Glomerular endothelial cell (primary cell): Measurements from ENCODE around the gene PPP2R2C. TPM values are rescaled to one million over a fixed set of nuclear protein-coding genes. Genes with fewer than 3 reads are reported as not detected.

Experiments
- DNase-seq: peaks from one replicate; pipeline ENCODE4 v3.0.0-alpha.2; 2011; ENCODE audit warnings: low read depth, low spot score; ENCODE audit errors: extremely low read depth
- total RNA-seq: library from RNA; depleted of rRNA; stranded (reverse); fragments of >200 nt; gene quantifications from 2 replicates; pipeline ENCODE4 v1.2.3, GENCODE V29; 2015

PPP2R2C gene
- total RNA-seq, 1 donor from 2014 or later = 0.41 TPM

DNA sequence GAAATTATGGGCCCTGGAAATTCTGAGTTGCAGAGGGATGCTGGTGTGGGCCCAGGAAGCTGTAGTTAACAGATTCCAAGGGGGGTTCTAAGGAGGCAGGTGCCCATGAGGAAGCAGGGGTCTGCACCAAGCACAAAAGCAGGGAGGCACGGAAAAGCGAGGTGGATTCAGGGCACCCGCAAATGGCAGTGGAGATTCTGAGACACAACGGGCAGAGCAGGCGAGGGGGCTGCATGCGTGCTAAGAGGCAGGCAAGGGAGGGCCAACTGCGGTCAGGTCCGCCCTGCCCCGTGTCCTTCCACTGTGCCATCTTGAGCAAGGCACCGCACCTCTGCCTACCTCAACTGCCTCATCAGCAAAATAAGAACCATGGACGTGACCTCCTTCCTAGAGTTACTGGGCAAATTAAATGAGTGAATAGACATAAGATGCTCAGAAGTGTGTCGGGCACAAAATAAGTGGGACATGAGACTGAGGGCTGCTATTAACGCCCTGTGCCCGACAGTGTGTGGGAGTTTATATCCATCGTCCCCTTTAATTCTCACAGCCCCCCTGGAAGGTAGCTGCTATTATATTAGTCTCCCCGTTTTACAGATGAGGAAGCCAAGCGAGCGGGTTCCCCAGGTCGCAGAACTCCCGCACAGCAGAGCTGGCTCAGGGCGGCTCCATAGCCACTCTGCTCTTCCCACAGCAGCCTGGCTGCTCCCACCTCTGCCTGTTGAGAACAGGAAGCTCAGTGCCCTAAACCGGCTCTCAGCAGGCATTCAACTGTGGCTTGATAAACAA is 67.6 kb downstream of the PPP2R2C start:
- no peak for DNase-seq

DNA sequence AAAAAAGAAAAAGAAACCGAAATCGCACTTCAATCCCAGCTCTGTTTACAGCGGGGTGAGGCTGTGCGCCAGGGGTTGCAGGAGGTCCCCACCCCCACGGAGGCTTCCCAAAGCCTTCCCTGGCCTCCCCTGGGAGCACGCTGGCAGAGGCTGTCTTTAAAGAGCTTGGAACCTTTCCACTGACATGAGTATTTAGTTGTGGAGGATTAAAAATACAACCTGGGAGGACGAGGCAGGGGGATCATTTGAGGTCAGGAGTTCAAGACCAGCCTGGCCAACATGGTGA is 69.1 kb downstream of the PPP2R2C start:
- DNase-seq = no peak

DNA sequence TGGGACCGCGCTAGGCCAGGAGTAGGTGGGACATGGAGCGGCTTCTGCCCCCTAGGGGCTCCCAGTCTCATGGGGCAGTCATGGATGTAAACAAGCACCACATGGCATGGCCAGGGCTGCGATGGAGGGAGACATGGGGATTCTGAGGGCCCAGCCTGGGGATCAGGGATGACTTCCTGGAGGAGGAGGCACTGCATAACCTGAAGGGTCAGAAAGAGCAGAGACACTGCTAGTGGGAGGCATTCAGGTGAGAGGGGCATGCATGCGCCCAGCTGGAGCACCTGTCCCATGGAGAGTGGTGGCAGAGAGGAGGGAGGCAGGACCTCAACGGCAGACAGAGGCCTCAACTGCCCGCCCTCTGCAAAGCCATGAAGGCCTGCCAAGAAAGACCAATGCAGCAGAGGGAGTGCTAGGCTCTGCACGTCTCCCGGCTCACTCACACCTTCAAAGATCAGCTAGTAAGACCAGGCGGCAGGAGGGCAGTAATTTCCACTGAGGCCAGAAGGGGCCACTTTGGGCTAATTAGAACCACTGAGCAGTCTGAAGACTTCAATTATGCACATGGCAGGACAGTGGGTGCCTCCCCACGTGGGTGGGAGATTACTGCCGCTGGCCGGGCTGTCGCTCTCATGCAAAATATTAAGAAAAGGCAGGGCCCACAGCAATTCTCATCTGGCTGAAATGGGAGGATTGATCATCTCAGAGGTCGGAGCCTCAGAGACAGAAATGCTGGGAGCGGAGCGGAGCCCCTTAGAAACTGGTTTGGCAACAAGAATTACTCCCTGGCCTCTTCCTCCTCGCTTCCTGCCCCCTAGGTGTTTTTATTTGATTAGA is 69.6 kb downstream of the PPP2R2C start:
- no peak for DNase-seq

DNA sequence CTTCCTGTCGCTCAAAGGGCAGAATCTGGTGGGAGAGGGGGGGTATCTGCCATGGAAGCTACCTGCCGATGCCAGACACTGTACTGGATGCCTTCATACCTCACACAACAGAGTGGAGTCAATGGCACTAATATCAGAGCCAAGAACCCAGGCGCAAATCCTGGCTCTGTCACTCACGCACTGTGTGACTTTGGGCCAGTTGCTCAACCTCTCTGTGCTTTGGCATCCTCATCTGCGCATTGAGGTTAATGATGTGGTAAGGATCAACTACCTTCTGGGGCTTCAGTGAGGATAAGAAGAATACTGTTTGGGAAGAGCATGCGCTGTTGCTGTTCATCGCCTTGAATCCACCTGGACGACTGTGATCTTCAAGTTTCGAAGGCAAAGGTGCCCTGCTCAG is 70.6 kb downstream of the PPP2R2C start:
- no peak for DNase-seq

DNA sequence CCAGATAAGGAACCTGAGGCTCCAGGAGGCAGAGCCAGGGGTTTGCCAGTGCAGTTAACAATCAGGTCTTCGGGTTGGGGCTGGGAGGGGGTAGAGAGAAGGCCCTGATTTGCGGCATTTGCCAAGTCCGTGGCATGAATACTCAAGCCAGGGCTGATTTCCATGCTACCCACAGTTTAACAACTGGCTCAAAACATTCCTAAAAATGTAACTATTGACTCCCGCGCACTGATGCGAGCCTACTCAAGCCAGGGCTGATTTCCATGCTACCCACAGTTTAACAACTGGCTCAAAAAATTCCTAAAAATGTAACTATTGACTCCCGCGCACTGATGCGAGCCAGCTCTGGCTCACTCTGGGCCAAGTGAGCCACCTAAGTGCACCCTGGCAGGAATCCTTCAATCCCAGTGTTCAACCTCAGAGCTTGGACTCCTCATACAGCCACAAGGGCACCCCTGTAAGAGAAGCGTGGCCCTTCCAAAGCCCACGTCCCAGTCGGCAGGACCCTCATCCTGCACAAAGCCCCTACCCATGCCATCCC is 75.6 kb downstream of the PPP2R2C start:
- no peak for DNase-seq

DNA sequence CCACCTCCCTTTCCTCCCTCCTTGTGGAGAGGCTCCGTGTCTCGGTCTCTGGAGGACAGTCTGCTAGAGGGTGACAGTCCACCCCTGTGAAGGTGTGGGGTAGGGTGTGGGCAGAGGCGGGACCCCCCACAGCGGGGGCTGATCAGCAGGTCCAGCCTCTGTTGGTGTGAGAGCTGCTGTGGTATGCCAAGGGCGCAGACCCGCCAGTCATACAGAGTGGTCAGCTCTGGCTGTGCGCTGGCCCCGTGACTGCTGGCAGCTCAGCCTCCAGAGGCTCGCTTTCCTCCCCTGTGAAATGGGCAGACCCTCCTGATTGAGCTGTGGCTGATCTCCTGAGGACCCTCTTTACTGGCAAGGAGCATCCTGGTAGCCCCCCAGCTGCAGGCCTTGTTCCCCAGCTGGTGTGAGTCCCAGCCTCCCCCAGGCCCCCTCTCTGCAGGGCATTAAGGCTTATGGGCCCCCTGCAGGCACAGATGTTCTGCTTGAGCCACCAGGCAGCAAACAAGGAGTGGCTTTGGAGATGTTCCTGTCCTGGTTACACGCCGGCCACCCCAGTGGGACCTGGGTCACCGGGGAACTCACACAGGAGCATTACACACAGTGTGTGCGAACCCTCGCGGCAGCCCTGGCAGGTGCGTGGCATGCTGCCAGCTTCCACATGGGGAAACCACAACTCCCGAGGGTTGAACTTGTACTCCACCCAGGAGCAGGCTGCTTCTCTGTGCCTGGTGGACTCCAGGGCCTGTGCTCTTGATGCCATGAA is 76.8 kb downstream of the PPP2R2C start:
- no peak for DNase-seq

DNA sequence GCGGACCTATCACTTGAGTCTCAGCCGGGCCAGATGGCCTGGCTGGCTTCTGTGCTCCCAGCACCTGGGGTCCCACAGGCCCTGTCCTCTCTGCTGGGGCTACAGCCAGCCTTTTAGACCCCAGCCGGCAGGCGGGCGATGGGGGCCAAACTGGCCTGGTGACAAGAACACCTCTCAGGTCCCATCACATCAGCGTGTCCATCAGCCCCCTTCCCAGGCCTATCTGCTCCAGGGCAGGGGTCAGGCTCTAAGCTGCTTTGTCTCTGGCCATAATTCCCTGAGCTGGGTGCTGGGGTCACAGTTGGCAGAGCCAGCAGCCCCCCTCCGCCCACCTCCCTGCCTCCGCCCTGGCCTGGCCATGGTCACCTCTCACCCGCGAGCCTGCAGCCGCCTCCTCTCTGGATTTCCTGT is 77.7 kb downstream of the PPP2R2C start:
- DNase-seq = no peak

DNA sequence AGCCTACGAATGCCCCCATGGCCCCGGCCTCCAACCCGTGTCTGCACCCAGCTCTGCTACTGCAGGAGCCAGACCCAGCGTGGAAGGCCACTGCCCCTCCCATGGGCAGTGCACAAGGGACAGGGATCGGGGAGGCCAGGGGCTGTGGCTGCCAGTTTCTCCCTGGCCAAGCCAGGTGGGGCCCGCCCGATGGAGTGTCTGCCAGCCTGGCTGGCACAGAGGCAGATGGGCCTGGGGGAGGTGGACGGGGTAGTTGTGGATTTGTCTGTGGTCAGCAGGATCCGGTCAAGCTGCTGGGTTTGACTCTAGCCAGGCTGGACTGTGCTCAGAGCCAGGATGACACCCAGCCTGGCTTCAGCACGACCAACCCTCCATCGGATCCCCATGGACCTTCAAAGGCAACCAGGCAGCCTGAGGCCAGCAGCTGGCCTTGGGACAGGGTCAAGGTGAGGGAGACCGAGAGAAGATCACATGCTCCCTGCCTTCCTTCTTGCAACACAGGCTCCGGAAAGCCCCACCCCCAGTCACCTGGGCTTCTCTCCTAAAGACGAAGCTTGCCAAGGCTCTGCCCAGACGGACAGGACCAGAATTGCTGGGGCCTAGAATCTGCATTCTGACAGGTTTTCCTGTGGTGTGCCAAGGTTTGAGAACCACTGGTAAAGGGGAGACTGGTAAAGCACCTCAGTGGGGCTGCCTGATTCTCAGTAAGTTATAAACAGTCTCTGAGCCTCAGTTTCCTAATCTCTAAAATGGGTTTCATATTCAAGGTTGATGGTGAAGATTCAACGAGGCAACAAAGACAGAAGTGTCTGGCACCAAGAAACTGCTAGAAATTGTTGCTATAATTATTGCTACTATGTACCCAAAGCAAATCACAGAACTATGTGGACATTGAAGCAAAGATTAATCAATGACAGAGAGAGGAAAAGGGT is 78.6 kb downstream of the PPP2R2C start:
- no peak for DNase-seq

DNA sequence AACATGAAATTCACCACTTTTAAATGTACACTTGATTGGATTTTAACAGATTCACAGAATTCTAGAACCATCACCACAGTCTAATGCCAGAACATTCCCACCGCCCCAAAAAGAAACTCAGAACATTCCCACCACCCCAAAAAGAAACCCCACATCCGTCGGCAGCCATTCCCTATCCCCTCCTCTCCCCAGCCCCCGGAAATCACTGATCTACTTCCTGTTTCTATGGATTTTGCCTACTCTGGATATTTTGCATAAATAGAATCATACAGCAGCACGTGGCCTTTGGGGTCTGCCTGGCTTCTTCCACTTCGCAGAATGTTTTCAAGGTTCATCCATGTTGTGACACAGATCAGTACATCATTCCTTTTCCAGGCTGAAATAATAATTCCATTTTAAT is 79.3 kb downstream of the PPP2R2C start:
- no peak for DNase-seq

DNA sequence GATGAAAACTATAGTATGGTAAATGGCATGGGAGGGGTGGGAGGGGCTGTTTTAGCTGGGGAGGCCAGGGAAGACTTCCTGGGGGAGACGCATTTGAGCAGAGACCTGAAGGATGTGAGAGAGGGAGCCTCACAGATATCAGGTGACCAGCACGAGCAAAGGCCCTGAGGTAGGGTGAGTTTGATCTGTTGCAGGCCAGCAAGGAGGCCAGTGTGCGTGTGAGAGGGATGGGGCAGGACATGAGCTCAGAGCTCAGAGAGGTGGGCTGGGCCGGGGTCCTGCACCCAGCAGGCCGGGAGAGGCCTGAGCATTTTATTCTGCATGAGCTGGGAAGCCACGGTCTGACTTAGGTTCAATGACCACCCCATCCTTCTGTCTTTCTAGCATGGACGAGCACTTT is 80.0 kb downstream of the PPP2R2C start:
- DNase-seq = no peak

DNA sequence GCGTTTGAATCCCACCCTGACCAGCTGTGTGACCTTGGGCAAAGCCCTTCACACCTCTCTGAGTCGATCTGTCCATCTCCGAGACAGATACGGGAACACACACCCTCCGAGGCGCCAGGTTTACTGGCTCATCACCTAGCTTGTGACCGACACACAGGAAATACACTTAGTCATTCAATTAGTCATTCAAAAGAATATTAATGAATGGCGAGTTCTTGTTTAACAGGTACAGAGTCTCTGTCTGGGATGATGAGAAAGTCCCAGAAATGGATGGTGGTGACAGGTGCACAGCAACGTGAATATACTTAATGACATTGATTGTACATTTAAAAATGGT is 80.6 kb downstream of the PPP2R2C start:
- DNase-seq = no peak

DNA sequence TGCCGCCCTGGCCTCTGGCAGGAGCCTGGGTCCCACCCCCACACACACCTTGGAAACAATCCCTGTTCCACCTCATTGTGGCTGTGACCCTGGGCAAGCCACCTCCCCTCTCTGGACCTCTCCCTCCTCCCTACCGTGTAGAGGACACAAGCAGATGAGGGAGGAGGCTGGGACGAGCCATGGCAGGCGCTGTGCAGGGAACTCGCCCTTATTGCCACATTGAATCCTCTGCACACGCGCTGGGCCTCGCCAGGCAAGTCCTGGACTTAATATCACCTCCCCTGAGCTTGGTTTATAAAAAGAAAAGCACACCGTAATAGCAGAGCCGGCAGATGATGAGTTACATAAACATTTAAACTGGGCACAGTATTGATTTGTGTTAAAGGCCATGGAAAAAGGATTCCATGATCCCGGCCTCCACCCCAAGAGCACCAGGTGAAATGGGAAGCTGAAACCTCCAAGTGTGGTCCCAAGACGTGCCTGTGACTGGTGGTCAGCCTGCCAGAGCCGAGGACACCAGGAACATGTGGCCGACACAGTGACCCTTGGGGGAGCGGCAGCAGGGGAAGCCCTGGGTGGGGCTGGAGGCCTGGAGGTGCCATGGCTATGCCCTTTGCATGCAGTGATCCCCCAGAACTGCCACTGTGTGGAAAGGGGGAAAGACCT is 81.1 kb downstream of the PPP2R2C start:
- no peak for DNase-seq

DNA sequence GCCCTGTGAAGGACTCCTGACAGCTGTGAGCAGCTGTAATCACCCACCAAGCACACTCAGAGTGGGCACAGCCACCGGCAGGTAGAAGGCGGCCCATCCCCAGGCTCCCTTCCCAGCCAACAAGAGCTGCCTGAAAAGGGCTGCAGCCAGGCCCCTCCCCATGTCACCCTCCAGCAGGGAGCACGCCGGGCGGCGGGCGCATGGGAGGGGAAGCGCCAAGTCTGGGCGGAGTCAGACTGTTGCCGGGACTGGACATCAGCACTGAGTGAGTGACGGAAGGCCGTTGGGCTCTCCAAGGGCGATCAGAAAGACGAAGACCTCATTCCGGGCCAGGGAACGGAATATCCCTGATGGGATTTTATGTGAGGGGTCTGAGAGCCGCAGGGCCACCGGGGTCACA is 82.1 kb downstream of the PPP2R2C start:
- DNase-seq = no peak

DNA sequence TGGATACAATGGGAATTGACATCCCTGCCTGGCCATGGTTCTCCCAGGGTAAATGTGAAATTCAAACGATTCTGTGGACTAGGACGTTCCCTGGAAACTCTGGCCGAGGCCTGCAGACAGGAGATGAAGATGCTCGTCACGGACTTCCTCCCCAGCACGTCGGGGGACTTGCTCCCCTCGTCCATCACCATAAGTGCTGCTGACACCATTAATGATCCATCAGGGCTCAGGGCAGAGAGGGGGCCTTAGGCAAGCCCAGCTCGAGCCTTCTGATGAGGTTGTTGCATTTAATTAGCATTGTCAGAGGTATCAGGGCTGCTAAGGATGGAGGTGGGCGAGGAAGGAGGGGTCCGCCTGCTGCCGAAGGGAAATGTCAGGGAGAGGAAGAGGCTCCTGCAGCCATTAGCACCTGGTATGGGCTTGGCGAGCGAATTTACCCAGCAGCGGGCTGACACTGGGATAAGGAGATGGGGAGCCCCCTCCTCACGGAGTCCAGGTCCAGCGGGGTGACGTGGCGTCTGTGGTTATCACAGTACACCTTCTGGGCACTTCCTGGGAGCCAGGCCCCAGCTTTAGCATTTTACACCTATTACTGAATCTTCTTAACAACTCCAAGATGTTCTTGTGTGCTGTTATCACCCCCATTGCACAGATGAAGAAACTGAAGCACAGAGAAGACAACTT is 83.1 kb downstream of the PPP2R2C start:
- DNase-seq = no peak

DNA sequence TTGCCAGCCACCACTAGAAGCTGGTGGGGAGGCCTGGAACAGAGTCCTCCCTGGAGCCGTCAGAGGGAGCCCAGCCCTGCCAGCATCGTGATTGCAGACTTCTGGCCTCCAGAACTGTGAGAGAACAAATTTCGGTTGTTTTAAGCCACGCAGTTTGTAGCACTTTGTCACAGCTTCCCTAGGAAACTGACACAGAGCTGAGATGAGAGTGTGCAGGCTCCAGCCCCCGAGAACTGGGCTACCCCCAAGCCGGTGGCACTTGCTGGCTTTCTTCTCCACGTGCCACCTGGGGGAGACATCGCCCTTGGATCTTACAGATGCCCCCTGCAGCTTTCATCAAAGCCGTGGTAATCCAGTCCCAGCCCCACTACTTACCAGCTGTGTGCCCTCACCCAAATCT is 83.7 kb downstream of the PPP2R2C start:
- DNase-seq = no peak

DNA sequence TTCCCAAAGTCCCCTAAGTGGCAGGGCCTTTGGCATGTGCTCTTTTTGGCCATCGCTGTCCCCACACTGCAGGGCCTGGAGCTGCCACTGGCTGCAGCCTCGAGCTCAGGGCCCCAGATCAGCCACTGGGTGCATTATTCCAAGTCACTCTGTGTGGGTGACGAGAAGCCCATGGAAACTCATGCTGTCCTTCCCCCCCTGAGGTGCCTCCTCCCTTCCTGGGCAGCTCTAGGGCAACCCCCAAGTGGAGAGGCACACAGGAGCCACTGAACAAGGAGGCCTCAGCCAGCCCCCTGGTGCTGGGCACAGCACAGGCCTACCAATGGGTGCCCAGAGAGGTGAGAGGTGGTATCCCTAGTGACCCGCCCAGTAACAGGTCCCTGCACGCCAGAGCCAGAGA is 84.5 kb downstream of the PPP2R2C start:
- no peak for DNase-seq

DNA sequence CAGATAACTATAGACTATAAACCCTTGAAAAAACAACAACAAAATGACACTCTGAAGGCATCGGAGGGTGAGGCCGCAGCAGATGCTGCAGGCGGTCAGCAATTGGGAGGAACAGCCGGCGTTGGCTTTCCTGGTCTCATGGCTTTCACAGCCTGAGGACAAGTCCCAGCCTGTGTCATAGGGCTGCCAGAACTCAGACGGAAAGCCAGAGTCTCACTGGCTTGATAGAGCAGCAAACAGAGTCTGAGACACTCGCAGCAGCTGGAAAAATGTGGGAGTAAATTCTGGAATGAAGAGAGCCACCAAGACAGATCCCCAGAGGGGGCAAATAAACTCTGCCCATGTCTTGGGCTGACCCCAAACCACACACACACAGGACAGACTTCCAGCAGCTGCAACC is 86.3 kb downstream of the PPP2R2C start:
- DNase-seq = no peak

DNA sequence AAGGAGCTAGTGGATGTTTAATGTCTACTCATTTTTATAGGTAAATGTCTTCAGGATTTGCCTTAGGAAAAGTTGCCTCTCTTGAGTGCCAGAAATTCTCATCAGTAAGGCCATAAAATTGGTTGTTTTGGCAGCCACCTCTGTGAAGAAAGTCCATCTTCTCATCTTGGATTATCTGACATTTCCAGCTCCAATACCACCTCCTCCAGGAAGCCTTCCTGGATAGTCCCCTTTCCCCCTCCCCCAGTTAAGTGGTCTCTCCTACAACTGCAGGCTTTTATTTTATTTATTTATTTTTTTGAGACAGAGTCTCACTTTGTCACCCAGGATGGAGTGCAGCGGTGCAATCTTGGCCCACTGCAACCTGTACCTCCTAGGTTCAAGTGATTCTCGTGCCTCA is 87.1 kb downstream of the PPP2R2C start:
- DNase-seq = no peak

DNA sequence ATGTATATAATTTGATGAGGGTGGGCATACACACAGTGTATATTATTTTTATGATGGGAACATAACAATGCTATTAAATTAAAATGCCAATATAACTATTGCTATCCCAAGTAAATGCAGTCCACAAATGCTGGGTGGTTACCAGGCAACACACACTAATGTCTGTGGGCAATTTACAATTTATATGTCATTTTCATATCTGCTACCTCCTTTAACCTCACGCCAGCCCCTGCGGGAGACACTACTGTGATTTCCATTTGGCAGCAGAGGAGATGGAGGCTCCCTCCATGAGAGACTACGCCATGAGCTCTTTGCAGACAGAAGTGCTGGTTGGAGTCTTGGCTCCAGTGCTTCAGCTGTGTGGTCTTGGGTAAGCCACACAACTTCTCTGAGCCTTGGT is 87.9 kb downstream of the PPP2R2C start:
- no peak for DNase-seq
